GM21381 (cell line): Measurements from ENCODE around the gene PLD1.
"Not testable (repeated sequence)": the region's sequence is repeated elsewhere in the genome, so short reads cannot be mapped to it uniquely, and the experiment has no call there.

ENCODE experiments used
- ATAC-seq: cut with Tn5 transposase; IDR thresholded peaks from one replicate; pipeline ENCODE4 v1.9.1; 2021; ENCODE audit warnings: mild to moderate bottlenecking, moderate library complexity; ENCODE audit not compliant: unreplicated experiment

Gene PLD1

DNA sequence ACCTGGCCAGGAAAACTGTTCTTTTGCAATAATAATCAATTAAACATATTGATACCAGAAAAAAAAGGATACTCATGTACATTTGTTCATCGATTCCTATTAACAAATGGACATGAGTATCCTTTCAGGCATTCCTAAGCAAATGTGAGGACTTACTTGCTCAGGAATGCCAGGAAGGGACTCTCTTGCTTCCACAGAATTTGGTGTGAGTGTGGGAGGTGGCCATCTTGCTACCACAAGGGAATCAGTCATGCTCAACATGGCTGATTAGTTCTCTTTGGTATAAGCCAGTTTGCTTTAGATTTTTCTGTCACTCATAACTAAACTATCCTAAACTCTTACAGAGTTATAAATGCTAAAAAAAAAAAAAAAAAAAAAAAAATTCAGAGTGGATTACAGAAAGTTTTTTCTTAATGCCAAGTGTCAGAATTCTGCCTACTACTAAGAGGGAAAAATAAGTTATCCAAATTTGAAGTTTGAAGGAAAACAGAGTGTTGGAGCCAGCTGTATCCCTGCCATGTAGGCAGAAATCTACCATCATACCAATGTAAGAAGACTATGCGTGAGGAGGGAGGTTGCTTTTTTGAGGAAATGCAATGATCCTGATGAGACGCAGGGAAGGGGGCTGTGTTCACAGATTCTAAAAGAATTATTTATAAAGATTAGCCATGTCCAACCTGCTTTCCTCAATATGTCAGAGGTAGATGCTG is 98.7 kb downstream of the PLD1 start:
- no peak for ATAC-seq

DNA sequence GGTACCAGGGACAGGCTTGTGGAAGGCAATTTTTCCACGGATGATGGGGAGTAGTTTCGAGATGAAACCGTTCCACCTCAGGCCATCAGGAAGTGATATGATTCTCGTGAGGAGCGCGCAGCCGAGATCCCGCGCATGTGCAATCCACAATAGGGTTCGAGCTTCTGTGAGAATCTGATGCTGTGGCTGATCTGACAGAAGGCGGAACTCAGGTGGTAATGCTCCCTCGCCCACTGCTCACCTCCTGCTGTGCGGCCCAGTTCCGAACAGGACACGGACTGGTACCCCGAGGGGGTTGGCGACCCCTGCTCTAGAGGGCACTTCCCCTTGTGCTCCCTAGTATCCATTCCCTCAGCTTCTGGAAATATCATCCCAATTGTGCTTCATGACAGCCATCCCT is 99.9 kb downstream of the PLD1 start:
- no peak for ATAC-seq

DNA sequence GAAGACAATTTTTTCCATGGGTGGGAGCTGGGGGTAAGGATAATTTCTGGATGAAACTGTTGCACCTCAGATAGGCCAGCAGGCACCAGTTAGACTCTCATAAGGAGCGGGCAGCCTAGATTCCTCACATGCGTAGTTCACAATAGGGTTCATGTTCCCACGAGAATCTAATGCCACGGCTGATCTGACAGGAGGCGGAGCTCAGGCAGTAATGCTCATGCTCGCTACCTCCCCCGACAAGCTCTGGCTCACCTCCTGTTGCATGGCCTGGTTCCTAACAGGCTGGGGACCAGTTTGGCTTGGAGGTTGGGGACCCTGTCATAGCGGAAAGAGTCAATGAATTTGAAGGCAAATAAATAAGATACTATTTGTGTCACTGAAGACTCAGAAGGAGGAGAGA is 105.5 kb downstream of the PLD1 start:
- ATAC-seq, result no peak

- ATAC-seq, result no peak
These were observed 106.3 kb downstream of the PLD1 start for GRCh38 chr3:171704002-171704401.

- ATAC-seq, result no peak
These were observed 107.1 kb downstream of the PLD1 start for GRCh38 chr3:171703144-171703543.

DNA sequence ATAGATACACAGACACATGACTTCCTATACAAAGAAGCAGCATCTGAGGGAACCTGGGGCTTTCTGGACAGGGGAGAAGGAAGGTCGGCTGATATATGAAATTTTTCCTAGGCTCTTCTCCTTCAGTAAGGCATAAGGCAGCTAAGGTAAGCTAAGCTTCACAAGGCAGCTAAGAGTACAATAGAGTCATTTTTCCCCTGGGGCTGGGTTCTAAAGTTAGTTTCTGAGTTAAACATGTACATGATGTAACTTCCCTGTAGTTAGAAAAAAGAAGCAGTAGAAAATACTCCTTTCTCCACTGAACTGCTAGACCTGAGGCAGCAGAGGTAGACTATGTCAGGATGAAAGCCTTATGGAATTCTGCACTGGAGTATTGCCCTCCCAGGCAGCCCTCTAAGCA is 109.6 kb downstream of the PLD1 start:
- no peak for ATAC-seq

- no peak for ATAC-seq
These were observed 110.1 kb downstream of the PLD1 start for GRCh38 chr3:171700157-171700556.

DNA sequence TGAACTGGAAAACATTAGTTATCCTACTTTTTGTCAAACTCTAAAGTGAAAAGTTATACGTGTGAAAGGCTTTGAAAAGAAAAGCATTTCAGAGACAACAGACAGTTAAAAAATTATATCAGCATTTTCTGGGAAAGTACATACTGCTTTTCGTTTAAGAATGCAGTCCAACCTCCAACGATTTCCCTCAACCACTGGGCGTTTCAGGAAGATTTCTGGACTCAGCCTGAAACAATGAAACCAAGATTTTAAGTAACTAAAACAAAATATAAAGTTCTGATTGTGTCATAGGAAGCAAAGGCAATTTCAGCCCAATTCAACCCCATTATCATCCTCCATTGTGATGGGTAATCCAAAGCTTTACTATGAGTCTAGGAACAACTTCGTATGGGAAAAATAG is 110.7 kb downstream of the PLD1 start:
- ATAC-seq, result no peak

DNA sequence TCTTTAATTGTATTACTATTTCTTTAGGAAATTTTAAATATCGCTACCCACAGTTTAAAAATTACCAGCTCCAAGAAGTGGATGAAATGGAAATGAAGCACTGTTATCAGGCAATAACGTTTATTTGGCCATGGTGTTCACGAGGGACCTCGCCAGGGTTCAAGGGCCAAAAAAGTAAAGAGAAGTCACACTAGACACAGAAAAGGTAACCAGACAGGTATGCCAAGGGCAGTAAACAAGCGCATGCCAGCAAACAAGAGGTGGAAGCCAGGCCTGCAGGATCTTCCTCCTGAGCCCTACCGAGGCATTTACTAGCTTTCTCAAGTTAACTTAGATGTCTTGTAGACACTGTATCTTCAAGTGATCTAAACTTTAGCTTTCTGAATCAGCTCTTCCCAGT is 113.5 kb downstream of the PLD1 start:
- ATAC-seq, result no peak

GRCh38 chr3:171695426-171695825 is 114.9 kb downstream of the PLD1 start:
- no peak for ATAC-seq

DNA sequence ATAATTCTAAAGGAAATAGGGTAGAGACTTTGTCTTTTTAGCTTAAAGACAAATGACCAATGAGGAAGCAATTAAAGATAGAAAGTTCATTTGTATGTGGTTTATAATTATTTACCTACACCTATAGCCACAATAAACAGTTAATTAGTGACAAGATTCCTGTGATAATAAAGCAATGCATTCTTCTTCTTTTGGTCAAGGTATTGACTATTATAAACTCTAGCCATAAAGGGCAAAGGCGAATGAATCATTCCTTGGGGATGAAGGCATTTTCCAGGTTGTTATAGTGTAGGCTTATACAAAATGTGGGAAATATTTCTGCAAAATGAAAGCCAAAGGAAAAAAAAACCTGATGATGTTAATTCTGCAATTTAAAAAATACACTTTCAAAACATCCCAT is 115.4 kb downstream of the PLD1 start:
- ATAC-seq, result no peak

DNA sequence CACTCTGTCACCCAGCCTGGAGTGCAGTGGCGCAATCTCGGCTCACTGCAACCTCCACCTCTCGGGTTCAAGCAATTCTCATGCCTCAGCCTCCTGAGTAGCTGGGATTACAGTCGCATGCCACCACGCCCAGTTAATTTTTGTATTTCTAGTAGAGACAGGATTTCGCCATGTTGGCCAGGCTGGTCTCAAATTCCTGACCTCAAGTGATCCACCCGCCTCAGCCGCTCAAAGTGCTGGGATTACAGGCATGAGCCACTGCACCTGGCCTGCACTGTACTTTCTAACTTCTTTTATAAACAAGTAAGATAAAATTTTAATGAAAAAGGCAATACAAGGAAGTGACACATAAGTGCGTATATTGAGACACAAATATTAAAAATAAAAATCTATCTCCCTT is 117.7 kb downstream of the PLD1 start:
- not testable (repeated sequence) for ATAC-seq

GRCh38 chr3:171691485-171691884 is 118.8 kb downstream of the PLD1 start:
- no peak for ATAC-seq

GRCh38 chr3:171690281-171690680 is 120.0 kb downstream of the PLD1 start:
- no peak for ATAC-seq

GRCh38 chr3:171688593-171688992 is 121.7 kb downstream of the PLD1 start:
- no peak for ATAC-seq

- no peak for ATAC-seq
These were observed 122.3 kb downstream of the PLD1 start for GRCh38 chr3:171688002-171688401.

DNA sequence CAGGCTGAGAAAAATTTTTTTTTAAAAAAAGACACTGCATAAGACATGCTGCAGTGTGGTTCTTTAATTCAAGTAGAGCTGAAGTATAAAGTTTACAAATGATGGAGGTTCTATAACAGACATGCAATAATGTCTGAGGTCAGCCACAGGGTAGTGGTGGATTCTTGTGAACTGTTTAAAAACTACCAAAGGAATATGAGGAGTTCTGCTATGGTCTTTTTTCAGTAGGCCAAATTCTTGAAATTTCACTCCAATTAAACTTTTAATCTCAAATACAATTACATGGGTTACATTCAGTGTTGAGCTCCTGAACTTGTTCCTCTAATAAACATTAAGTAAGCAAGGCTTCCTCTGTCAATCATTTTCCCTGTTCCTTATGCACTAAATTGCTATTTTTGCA is 122.7 kb downstream of the PLD1 start:
- no peak for ATAC-seq

- ATAC-seq, result no peak
These were observed 123.2 kb downstream of the PLD1 start for GRCh38 chr3:171687064-171687463.

DNA sequence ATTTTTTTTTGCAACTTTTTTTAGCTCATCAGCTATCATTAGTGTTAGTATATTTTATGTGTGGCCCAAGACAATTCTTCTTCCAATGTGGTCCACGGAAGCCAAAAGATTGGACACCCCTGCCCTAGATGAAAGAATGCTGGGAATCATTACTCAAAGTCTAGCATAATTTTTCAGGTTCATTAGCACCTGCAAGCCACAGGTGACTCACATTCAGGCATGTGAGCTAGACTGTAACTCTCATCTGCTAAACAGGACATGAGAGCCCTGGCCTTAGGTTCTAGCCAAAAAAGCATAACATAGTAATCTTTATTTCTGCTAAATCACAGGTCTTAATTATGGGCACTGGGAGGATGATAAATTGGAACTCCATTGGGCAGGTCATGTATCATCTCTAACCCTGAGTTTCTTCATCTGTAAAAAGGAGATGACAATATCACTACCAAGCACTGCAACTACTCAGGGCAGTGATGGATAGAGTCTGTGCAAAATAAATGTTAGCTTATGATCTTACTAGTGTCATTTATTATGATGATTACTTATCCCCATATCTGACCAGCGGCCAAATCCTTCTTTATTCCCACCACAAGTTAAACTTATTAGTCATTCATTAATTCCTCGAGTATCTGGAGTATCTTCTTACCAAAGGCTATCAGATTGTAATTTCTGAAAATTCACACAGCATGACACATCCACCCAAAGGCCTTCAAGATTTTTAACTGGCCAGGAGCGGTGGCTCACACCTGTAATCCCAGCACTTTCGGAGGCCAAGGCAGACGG is 125.0 kb downstream of the PLD1 start:
- no peak for ATAC-seq

- no peak for ATAC-seq
These were observed 126.1 kb downstream of the PLD1 start for GRCh38 chr3:171684221-171684620.

DNA sequence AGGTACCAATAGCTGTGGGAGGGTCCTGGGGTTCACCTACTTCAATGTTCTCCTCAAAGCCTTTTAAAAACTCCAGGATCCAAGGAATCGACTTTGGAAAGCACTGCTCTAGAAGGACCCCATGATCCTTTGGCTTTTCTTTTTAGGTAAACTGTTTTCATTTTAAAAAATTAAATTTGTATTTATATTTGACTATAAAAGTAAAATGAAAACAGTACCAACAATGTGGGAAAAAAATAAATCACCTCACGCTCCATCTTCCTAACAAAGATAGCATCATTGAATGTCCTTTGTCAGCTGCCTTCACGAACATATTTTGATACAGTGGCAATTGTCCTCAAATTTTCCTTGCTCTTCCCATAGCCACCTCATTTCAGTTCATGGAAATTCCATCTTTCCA is 127.5 kb downstream of the PLD1 start:
- ATAC-seq, result no peak

- no peak for ATAC-seq
These were observed 129.4 kb downstream of the PLD1 start for GRCh38 chr3:171680726-171681411.
